ENCODE data around the gene SEL1L3.

GRCh38 chr4:25827373-25827772 is 35.4 kb downstream of the SEL1L3 start:
- TF ChIP-seq AFF4 (CRISPR knock-in tag; IDR thresholded peaks at IDR 0.05): no peak
- TF ChIP-seq UBTF (CRISPR knock-in tag; IDR thresholded peaks at IDR 0.05): no peak
- TF ChIP-seq CTCF (CRISPR knock-in tag; IDR thresholded peaks at IDR 0.05): no peak

Data from HepG2 (cell line).